WERI-Rb-1 (cell line): ENCODE measurements around the gene MICU1.
"Not testable (repeated sequence)": the region's sequence is repeated elsewhere in the genome, so short reads cannot be mapped to it uniquely, and the experiment has no call there.

Experiments
- DNase-seq: peaks from one replicate; pipeline ENCODE4 v3.0.0-alpha.2; 2020
- H3K27ac ChIP-seq: fragments of 250-450 bp; sonication (Bioruptor Pico); 2 replicates; pipeline ENCODE4 v1.5.1; 2020; ENCODE audit warnings: mild to moderate bottlenecking, moderate library complexity
- H3K27me3 ChIP-seq: fragments of 250-450 bp; sonication (Bioruptor Pico); 2 replicates; pipeline ENCODE4 v1.5.1; 2021; ENCODE audit warnings: mild to moderate bottlenecking, low read depth, moderate library complexity; ENCODE audit not compliant: insufficient read depth, severe bottlenecking
- H3K36me3 ChIP-seq: fragments of 250-450 bp; sonication (Bioruptor Pico); 2 replicates; pipeline ENCODE4 v1.5.1; 2020; ENCODE audit warnings: mild to moderate bottlenecking, moderate library complexity
- H3K4me3 ChIP-seq: 2 replicates; pipeline ENCODE4 v1.5.1; 2011; ENCODE audit warnings: low read depth, mild to moderate bottlenecking, control low read depth, low read length
- H3K9me3 ChIP-seq: fragments of 250-450 bp; sonication (Bioruptor Pico); 2 replicates; pipeline ENCODE4 v1.5.1; 2021; ENCODE audit warnings: mild to moderate bottlenecking, moderate library complexity; ENCODE audit not compliant: severe bottlenecking
- TF ChIP-seq, protein P1 (sequence below): IDR thresholded peaks from 2 replicates; pipeline ENCODE4 v1.5.1; 2011; ENCODE audit warnings: low read depth, mild to moderate bottlenecking, control low read depth, inconsistent platforms, low read length

The MICU1 gene

DNA sequence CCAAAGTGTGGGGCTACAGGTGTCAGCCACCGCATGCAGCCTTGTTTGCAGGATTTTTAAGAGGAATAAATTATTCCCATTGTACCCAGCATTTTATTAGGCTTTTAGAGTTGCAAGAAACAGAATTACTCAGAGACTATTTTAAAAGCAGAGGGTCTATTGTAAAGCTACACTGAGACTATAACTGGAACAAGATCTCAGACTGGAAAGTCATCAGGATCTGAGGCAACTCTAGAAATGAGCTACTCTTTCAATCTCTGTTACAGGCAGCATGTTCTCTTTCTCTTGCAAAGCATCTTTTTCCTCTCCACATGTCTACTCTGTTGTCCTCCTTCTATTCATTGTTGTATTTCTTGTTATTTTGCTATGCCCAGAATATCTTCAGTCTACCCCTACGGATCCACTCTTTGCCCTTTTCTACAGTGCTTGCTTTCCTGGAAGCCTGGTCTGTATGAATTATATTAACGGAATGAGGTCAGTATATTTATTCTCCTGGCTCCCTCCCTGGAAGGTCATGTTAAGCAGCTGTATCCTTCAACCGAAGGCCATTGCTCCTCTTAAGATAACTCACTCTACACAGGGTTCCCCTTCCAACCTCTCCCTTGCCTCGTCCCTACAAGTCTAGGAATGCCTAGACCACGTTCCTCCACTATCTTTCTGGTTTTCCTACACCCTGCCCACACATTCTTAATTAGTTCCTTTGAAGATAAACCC is 27.7 kb upstream of the MICU1 start:
- no peak overlapping the region for H3K27ac ChIP-seq
- no peaks in the 10 kb centered on the region for H3K9me3 ChIP-seq
- TF ChIP-seq, protein P1, sequence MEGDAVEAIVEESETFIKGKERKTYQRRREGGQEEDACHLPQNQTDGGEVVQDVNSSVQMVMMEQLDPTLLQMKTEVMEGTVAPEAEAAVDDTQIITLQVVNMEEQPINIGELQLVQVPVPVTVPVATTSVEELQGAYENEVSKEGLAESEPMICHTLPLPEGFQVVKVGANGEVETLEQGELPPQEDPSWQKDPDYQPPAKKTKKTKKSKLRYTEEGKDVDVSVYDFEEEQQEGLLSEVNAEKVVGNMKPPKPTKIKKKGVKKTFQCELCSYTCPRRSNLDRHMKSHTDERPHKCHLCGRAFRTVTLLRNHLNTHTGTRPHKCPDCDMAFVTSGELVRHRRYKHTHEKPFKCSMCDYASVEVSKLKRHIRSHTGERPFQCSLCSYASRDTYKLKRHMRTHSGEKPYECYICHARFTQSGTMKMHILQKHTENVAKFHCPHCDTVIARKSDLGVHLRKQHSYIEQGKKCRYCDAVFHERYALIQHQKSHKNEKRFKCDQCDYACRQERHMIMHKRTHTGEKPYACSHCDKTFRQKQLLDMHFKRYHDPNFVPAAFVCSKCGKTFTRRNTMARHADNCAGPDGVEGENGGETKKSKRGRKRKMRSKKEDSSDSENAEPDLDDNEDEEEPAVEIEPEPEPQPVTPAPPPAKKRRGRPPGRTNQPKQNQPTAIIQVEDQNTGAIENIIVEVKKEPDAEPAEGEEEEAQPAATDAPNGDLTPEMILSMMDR = no peak
- no peak overlapping the region for H3K4me3 ChIP-seq
- DNase-seq = no peak
- no peaks in the 10 kb centered on the region for H3K36me3 ChIP-seq
- no peaks in the 10 kb centered on the region for H3K27me3 ChIP-seq

GRCh38 chr10:72649291-72649690 is 23.4 kb upstream of the MICU1 start:
- no peak overlapping the region for H3K27ac ChIP-seq
- no peak overlapping the region for H3K4me3 ChIP-seq
- no peaks in the 10 kb centered on the region for H3K9me3 ChIP-seq
- DNase-seq = no peak
- no peaks in the 10 kb centered on the region for H3K27me3 ChIP-seq
- H3K36me3 ChIP-seq = no peaks in the 10 kb centered on the region
- TF ChIP-seq, protein P1 = no peak

- Histone ChIP-seq H3K27ac (no peak overlapping the region), H3K4me3 (no peak overlapping the region), H3K27me3 (no peaks in the 10 kb centered on the region), H3K36me3 (no peaks in the 10 kb centered on the region), H3K9me3 (no peaks in the 10 kb centered on the region)
- TF ChIP-seq, protein P1 = no peak
- no peak for DNase-seq
Observed at GRCh38 chr10:72648301-72648700, 22.4 kb upstream of the MICU1 start.

GRCh38 chr10:72646971-72647370 is 21.1 kb upstream of the MICU1 start:
- not testable (repeated sequence) for H3K27me3 ChIP-seq, H3K36me3 ChIP-seq, H3K9me3 ChIP-seq, DNase-seq, H3K27ac ChIP-seq, H3K4me3 ChIP-seq

GRCh38 chr10:72645263-72645858 is 19.5 kb upstream of the MICU1 start:
- no peak overlapping the region for H3K4me3 ChIP-seq
- TF ChIP-seq, protein P1 = no peak
- no peak overlapping the region for H3K27ac ChIP-seq
- no peak for DNase-seq
- H3K36me3 ChIP-seq = no peaks in the 10 kb centered on the region
- H3K27me3 ChIP-seq = no peaks in the 10 kb centered on the region
- no peaks in the 10 kb centered on the region for H3K9me3 ChIP-seq

- H3K27ac ChIP-seq = no peak overlapping the region
- TF ChIP-seq, protein P1 = no peak
Observed at GRCh38 chr10:72642318-72642717, 16.4 kb upstream of the MICU1 start.

More at GRCh38 chr10:72642318-72642717, 16.4 kb upstream of the MICU1 start:
- no peaks in the 10 kb centered on the region for H3K9me3 ChIP-seq
- H3K36me3 ChIP-seq = no peaks in the 10 kb centered on the region
- no peaks in the 10 kb centered on the region for H3K27me3 ChIP-seq
- H3K4me3 ChIP-seq = no peak overlapping the region
- no peak for DNase-seq
